DMS79 treated with DMSO at 0.1 percent for 48 hours (cell line): ENCODE measurements around the gene FRAS1.
"Not testable (repeated sequence)": the region's sequence is repeated elsewhere in the genome, so short reads cannot be mapped to it uniquely, and the experiment has no call there.

Experiments
- DNase-seq: peaks from one replicate; lab custom pipeline; 2025; lab: John Stamatoyannopoulos, UW

The FRAS1 gene

GRCh38 chr4:78548889-78549288 is 491.8 kb downstream of the FRAS1 start:
- not testable (repeated sequence) for DNase-seq

DNA sequence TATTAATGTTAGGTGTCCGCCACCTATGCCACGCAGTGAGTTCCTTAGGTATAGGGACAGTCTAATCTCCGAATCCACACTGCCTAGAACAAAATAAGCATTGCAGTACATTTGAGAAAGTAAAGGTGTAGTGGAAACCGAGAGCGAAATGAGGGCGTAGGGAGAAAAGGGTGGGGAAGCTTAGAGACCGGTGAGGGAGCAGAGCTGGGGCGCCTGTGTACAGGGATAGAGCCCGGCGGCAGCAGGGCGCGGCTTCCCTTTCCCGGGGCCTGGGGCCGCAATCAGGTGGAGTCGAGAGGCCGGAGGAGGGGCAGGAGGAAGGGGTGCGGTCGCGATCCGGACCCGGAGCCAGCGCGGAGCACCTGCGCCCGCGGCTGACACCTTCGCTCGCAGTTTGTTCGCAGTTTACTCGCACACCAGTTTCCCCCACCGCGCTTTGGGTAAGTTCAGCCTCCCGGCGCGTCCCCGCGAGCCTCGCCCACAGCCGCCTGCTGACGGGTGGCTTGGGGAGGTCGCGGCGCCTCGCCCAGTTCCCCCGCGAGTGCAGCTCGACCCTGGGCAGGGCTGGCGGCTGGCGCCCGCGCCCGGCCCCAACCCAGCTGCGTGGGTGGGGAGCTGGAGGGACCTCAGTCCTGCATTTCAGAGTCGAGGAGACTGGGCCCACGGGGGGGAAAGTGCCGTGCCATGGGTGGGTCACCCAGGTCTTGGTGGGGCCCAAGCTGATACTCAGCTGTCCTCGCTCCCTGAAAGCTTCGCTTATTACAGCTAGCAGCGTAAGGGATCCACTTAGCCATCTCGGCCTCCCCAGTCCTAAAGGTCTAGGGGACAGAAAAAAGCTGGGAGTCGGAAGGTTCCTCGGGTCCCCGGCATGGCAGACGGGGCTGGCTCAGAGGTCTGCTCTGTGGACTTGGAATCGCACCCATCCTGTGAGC is 494.6 kb downstream of the FRAS1 start, which contains the start of gene ANXA3:
TSS of gene ANXA3 (plus strand) at position 351 of the 932 bp plus-strand sequence. CDS start 2,704 bp downstream, outside the sequence.
- DNase-seq: peak; percentile 24

DNA sequence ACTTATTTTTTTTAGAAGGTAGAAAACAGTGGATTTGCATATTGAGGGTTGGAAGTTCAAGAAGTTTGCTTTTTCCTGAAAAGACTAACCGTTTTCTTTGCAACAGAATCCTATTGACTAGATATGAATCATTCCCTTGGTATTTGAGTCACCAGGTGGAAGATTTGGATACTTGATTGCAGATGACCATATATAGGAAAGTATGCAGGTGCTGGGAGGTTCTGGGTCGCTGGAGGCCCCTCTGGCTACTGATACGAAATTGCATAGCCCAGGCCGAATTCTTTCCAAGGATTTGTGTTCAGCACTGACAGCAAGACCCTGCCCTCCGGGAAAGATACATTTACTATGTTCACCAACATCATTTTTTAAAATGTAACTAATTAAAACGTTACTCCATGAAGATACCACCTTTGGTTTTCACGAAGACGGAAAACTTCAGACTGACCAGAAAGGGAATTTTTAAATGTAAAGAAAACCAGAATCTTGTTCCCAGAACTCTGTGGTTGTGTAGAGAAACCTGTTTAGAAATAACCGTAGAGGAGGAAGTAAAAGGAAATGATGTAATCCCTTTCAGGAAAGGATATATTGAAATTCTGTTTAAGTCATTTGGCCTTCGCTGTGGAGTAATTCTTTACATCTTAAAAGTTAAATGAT is 495.4 kb downstream of the FRAS1 start:
- DNase-seq: peak; percentile 10

GRCh38 chr4:78553043-78553396 is 495.9 kb downstream of the FRAS1 start:
- no peak for DNase-seq

GRCh38 chr4:78553529-78554060 is 496.5 kb downstream of the FRAS1 start:
- DNase-seq: no peak

GRCh38 chr4:78556665-78557064 is 499.5 kb downstream of the FRAS1 start:
- DNase-seq: no peak

DNA sequence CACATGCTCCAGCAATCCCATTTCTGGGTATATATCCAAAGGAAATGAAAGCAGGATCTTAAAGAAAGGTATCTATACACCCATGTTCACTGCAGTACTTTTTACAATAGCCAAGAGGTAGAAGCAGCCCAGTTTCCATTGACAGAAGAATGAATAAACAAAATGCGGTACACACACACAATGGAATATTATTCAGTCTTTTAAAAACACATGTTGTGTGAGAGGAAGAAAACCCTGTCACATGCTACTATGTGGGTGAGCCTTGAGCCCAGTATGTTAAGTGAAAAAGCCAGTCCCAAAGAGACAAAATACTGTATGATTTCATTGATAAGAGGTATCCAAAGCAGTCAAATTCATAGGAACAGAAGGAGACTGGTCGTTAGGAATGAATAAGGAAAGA is 500.7 kb downstream of the FRAS1 start:
- DNase-seq: no peak

GRCh38 chr4:78558410-78558809 is 501.3 kb downstream of the FRAS1 start:
- DNase-seq: no peak

DNA sequence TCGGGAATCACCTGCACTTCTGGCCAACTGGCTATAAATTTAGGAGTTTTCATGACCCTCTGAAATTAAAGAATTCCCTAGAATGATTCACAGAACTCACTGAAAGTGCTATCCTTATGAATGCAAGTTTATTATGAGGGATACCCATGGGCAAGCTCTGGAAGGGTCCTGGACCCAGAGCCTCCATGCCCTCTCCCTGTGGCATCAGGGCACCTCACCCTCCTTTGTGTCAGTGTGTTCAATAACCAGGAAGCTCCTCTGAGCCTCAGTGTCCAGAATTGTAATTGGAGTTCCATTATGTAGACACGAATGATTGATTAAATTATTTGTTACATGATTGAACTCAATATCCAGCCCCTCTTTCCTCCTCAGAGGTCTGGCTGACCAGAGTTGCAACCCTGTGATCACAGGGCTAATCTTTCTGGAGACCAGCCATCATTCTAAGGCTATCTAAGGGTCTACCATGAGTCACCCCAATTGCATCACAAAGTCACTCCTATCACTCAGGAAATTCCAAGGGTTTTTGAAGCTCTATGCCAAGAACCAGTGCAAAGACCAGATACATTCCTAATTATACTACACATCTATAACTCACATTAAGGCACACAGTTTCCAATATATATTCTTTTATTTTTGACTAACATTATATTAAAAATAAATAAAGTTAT is 503.3 kb downstream of the FRAS1 start:
- DNase-seq: no peak

- no peak for DNase-seq
Measured at GRCh38 chr4:78561677-78562076, 504.6 kb downstream of the FRAS1 start.

DNA sequence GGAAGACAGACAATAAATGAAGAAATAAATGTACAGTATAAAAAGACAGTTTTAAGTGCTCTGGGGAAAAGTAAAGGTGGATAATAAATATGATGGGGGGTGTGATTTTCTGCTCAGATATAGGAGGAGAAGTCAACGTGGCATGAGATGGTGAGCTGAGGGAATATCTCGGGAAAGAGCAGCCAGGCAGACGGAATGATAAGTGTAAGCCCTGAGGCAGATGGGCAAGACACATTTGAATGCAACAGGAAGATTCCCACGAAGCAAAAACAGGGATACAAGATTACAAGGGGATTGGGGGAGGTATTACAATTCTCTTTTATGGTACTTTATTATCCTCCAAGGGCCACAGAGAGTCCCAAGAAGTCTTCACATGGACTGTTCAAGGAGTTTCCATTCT is 505.6 kb downstream of the FRAS1 start:
- DNase-seq: no peak

DNA sequence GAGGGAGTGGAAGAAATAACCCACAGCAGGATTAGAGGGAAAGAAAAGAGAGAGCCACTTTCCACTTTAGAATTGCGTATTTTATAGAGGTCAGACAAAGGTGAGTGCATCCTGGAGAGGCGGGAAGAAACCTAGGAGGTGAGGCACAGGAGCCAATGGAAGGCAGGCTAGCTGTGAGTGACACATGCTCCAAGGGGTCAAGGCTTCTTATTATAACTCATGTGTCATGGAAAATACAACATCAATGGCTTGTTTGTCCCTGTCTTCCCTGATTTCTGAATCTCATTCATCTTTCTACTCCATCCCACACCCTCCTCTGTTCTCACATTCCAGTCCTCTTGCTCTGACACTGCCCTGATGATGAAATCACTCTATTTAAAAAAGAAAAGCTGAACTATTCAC is 508.8 kb downstream of the FRAS1 start:
- DNase-seq: no peak

DNA sequence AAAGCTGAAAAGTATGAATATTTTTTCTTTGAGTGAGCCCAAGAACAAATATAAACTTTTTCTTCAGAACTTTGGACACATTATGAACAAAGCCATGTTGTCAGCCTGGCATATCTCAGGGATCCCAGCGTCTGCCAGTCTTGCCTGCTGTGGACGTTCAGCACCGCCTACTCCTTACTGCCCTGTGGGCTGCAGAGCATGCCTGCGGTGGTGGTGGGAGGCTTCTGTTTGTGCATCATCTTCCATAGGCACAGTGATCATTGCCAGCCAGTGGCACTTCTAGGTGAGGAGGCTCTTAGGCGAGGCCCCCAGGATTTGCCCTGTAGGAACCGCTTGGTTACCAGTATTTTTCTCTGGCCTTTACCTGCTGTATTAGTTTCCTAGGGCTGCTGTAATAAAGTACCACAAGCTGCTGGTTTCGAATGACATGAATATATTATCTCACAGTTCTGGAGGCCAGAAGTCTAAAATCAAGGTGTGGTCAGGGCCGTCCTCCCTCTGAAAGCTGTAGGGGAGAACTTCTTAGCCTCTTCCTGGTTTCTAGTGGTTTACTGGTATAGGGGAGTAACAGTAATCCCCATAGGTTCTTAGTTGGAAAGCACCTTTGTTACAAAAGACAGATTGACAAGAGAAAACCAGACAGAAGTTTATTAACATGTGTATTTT is 509.8 kb downstream of the FRAS1 start:
- DNase-seq: no peak

GRCh38 chr4:78567500-78568060 is 510.5 kb downstream of the FRAS1 start:
- DNase-seq: no peak

DNA sequence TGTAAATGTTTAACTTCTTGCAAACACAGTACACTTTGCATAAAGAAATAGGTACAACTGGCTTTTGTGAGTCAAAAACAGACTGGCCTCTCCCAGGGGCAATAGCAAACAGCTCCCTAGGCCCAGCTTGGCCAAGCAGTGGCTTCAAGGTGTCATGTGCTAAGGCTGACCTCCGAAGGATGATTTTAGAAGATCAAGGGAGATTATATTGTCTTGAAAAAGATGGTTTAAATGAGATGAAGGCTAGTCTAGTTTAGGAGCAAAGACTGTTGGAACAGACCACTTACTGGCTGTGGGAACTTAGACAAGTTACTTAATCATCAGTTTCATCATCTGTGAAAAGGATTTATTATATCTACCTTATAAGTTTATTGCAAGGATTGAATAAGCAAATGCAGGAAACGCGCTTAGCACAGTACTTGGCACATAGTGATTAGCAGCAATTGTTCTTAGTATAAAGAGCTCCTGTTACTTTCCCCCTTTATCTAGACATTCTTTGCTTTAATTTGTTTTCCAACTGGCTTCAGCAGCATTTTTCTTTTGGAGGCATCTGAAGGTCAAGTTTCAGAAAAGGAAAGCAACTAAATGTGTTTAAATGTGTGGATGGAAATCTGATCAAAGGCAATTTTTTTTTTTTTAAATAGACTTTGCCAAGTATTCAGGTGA is 511.6 kb downstream of the FRAS1 start:
- DNase-seq: no peak

DNA sequence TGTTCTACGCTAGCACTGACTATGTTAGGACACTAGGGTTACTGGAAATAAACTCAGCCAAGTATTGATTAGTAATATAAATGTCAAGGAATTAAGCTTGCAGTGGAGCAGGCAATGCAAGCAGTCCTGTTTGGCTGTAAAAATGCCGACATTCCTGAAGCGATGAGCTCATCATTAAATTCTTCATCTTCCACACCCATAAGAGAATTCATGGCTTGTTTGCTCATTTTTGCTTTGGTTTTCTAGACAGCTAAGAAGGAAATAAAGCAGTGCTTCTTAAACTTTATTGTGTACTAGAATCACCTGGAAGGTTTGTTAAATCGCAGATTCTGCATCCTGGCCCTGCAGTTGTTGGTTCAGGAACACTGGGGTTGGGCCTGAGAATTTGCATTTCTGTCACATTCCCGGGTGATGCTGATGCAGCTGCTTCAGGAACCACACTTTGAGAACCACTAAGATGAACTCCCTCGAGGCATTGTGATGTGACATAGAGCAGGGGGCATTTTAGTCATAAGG is 512.2 kb downstream of the FRAS1 start:
- DNase-seq: no peak

- DNase-seq: no peak
Measured at GRCh38 chr4:78570117-78570516, 513.0 kb downstream of the FRAS1 start.

DNA sequence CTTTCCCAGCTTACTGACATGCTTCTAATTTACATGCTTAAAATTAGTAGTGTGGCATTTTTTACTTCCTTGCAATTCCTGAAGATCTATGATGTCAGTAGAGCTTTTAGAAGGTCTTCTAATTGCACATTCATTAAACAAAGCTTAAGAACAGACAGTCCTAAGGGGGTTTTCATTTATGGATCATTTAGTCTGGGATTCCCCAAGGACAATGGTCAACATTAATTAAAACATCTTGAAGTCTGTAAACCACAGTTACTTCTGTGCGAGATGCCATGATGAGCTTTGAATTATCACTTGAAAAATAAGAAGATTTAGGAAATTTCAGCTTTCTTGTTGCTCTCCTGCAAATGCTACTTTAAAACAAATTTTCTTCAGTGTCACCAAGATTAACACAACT is 514.7 kb downstream of the FRAS1 start:
- DNase-seq: no peak

GRCh38 chr4:78578674-78579425 is 521.7 kb downstream of the FRAS1 start:
- no peak for DNase-seq

- DNase-seq: no peak
Measured at GRCh38 chr4:78581618-78582017, 524.5 kb downstream of the FRAS1 start.
